Measurements from ENCODE around the gene ABCA10. TPM values are rescaled to one million over a fixed set of nuclear protein-coding genes. Genes with fewer than 3 reads are reported as not detected.
"Not testable (repeated sequence)": the region's sequence is repeated elsewhere in the genome, so short reads cannot be mapped to it uniquely, and the experiment has no call there.

ABCA10 gene, protein sequence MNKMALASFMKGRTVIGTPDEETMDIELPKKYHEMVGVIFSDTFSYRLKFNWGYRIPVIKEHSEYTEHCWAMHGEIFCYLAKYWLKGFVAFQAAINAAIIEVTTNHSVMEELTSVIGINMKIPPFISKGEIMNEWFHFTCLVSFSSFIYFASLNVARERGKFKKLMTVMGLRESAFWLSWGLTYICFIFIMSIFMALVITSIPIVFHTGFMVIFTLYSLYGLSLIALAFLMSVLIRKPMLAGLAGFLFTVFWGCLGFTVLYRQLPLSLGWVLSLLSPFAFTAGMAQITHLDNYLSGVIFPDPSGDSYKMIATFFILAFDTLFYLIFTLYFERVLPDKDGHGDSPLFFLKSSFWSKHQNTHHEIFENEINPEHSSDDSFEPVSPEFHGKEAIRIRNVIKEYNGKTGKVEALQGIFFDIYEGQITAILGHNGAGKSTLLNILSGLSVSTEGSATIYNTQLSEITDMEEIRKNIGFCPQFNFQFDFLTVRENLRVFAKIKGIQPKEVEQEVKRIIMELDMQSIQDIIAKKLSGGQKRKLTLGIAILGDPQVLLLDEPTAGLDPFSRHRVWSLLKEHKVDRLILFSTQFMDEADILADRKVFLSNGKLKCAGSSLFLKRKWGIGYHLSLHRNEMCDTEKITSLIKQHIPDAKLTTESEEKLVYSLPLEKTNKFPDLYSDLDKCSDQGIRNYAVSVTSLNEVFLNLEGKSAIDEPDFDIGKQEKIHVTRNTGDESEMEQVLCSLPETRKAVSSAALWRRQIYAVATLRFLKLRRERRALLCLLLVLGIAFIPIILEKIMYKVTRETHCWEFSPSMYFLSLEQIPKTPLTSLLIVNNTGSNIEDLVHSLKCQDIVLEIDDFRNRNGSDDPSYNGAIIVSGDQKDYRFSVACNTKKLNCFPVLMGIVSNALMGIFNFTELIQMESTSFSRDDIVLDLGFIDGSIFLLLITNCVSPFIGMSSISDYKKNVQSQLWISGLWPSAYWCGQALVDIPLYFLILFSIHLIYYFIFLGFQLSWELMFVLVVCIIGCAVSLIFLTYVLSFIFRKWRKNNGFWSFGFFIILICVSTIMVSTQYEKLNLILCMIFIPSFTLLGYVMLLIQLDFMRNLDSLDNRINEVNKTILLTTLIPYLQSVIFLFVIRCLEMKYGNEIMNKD (N-terminal part only)
- 10 to 100 TPM in 2 of 4 donors, 1 to 10 TPM in 2; 1.5 to 19.1 (median 10.3) TPM for total RNA-seq

DNA sequence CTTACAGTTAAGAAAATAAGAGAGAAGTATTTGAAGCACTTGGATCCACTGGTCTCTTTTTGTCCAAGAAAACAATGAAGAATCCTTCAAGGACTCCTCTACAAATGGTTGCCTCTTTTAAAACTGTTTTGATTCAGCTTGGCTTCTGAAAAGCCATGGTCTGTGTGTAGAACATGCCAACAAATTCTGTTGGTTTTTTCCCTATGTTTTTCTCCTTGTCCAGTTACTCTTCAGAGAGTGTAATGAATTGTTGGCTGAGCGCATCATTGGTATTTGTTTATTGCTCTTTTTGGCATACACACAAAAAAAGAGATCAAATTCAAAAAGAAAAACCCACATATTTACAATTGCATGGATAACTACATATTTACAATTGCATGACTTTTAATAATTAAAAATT, at the start of gene ABCA10:
Gene ABCA10, minus strand, starts transcription at position 249 of the 400 bp plus-strand sequence. CDS start 3,466 bp downstream, outside the sequence.
- no peaks in the 10 kb centered on the region for H3K27me3 ChIP-seq
- WGBS, result 45% methylated on average over 1 of the region's 1 CpG
- TF ChIP-seq, protein P1, sequence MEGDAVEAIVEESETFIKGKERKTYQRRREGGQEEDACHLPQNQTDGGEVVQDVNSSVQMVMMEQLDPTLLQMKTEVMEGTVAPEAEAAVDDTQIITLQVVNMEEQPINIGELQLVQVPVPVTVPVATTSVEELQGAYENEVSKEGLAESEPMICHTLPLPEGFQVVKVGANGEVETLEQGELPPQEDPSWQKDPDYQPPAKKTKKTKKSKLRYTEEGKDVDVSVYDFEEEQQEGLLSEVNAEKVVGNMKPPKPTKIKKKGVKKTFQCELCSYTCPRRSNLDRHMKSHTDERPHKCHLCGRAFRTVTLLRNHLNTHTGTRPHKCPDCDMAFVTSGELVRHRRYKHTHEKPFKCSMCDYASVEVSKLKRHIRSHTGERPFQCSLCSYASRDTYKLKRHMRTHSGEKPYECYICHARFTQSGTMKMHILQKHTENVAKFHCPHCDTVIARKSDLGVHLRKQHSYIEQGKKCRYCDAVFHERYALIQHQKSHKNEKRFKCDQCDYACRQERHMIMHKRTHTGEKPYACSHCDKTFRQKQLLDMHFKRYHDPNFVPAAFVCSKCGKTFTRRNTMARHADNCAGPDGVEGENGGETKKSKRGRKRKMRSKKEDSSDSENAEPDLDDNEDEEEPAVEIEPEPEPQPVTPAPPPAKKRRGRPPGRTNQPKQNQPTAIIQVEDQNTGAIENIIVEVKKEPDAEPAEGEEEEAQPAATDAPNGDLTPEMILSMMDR (IDR thresholded peaks at IDR 0.05), result no peak
- TF ChIP-seq POLR2AphosphoS5 (IDR thresholded peaks at IDR 0.05) (no peak), POLR2A (IDR thresholded peaks at IDR 0.05) (no peak), EP300 (IDR thresholded peaks at IDR 0.05) (no peak)
- peaks cover 6% of the 10 kb centered on the region for H3K9me3 ChIP-seq
- H3K4me3 ChIP-seq, result peak within 1 kb of the TSS; percentile 7
- no peak within 1 kb of the TSS for H3K27ac ChIP-seq
- no peak for DNase-seq (ENCODE audit: low spot score in 2 of 2)
- no peaks in the 10 kb centered on the region for H3K4me1 ChIP-seq
- no peaks in the 10 kb centered on the region for H3K36me3 ChIP-seq

DNA sequence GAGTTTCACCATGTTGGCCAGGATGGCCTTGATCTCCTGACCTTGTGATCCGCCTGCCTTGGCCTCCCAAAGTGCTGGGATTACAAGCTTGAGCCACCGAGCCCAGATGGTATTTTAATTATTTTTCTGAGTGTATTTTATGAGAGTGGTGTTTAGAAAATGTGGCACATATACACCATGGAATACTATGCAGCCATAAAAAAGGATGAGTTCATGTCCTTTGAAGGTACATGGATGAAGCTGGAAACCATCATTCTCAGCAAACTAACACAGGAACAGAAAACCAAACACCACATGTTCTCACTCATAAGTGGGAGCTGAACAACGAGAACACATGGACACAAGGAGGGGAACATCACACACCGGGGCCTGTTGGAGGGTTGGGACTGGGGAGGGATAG, 47.7 kb upstream of the ABCA10 start:
- H3K36me3 ChIP-seq; H3K4me3 ChIP-seq; H3K4me1 ChIP-seq; DNase-seq (ENCODE audit: low spot score in 2 of 2); H3K9me3 ChIP-seq; H3K27ac ChIP-seq; H3K27me3 ChIP-seq: not testable (repeated sequence)
- 95% methylated on average over 4 of the region's 4 CpGs for WGBS

DNA sequence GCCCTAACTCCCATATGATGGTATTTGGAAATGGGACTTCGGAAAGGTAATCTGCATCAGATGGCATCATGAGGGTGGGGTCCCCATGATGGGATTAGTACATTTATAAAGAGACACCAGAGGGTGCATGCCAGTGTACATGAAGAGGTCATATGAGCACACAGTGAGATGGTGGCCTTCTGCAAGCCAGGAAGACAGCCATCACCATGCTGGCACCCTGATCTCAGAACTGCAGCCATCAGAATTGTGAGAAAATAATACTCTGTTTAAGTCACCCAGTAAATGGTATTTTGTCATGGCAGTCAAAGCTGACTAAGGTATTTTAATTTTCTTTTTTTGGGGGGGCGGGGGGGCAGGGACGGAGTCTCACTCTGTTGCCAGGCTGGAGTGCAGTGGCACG, 47.1 kb upstream of the ABCA10 start:
- DNase-seq (ENCODE audit: low spot score in 2 of 2), result no peak
- no peak for TF ChIP-seq EP300 (IDR thresholded peaks at IDR 0.05)
- TF ChIP-seq POLR2AphosphoS5 (IDR thresholded peaks at IDR 0.05), result no peak
- no peak for TF ChIP-seq POLR2A (IDR thresholded peaks at IDR 0.05)
- TF ChIP-seq, protein P1 (IDR thresholded peaks at IDR 0.05), result no peak

DNA sequence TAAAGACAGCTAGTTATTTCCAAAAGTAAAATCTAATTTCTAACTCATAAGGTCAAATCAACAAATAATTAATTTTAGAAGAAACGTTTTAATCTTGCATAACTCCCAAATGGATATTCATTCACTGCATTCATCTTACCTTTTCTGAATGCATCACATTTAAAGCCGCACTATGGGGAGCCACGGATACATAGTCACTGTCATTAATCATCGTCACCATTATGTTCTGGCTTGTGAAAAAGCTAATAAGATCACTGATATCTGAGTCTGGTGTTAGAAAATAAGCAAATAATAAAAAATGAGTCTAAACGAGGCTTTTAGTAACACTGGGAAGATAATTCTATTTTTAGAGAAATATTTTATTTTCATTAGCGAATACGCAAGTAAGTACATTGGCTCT, 42.4 kb upstream of the ABCA10 start:
- Histone ChIP-seq H3K27me3 (no peaks in the 10 kb centered on the region), H3K9me3 (no peaks in the 10 kb centered on the region), H3K4me3 (no peak overlapping the region), H3K4me1 (no peaks in the 10 kb centered on the region), H3K36me3 (peaks cover 4% of the 10 kb centered on the region), H3K27ac (no peak overlapping the region)
- DNase-seq (ENCODE audit: low spot score in 2 of 2), result no peak
- no peak for TF ChIP-seq EP300 (IDR thresholded peaks at IDR 0.05)
- TF ChIP-seq POLR2A (IDR thresholded peaks at IDR 0.05), result no peak
- TF ChIP-seq, protein P1 (IDR thresholded peaks at IDR 0.05), result no peak
- TF ChIP-seq POLR2AphosphoS5 (IDR thresholded peaks at IDR 0.05), result no peak
- WGBS, result 80% methylated on average over 7 of the region's 7 CpGs

More for the DNA sequence above, 47.1 kb upstream of the ABCA10 start:
- Histone ChIP-seq H3K27me3 (no peaks in the 10 kb centered on the region), H3K4me3 (no peak overlapping the region), H3K36me3 (peaks cover 10% of the 10 kb centered on the region), H3K9me3 (no peaks in the 10 kb centered on the region), H3K27ac (no peak overlapping the region), H3K4me1 (no peaks in the 10 kb centered on the region)
- WGBS, result 85% methylated on average over 4 of the region's 4 CpGs

DNA sequence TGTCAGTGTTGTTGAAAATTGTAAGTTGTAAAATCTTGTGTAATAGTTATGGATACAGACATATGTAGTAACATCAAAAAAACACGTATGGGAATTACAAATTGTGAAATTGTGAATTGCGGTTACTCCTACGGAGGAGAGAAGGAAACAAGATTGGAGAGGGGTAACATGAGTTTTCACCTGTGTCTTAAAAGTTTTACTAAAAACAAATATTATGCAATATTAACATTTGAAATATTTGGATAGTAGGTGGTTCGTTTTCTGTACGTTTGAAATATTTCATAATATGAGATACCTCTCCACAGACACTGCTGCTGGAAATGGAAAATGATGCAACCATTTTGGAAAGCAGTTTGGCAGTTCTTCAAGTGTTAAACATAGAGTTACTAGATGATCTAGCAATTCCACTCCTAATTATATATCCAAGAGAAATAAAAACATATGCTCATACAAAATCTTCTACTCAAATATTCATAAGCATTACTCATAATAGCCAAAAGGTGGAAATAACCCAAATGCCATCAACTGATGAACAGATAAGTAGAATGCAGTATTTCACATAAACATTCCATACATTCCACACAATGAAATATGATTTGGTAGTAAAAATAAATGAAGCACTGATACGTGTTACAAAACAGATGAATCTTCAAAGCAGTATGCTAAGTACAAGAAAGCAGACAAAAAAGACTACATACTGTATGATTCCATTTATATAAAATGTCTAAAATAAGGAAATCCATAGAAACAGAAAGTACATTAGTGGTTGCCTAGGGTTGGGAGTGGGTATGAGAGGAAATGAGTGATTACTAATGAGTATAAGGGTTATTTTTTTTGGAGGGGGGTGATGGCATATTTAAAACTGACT, 40.7 kb upstream of the ABCA10 start:
- no peak overlapping the region for H3K4me3 ChIP-seq
- no peaks in the 10 kb centered on the region for H3K36me3 ChIP-seq
- WGBS, result 59% methylated on average over 6 of the region's 6 CpGs
- DNase-seq (ENCODE audit: low spot score in 2 of 2), result no peak
- no peaks in the 10 kb centered on the region for H3K27me3 ChIP-seq
- no peak overlapping the region for H3K27ac ChIP-seq
- H3K9me3 ChIP-seq, result no peaks in the 10 kb centered on the region
- no peaks in the 10 kb centered on the region for H3K4me1 ChIP-seq
- TF ChIP-seq POLR2A (IDR thresholded peaks at IDR 0.05) (no peak), POLR2AphosphoS5 (IDR thresholded peaks at IDR 0.05) (no peak), EP300 (IDR thresholded peaks at IDR 0.05) (no peak)
- TF ChIP-seq, protein P1 (IDR thresholded peaks at IDR 0.05), result no peak
